Measurements from ENCODE around the gene PTPRN2.

DNA sequence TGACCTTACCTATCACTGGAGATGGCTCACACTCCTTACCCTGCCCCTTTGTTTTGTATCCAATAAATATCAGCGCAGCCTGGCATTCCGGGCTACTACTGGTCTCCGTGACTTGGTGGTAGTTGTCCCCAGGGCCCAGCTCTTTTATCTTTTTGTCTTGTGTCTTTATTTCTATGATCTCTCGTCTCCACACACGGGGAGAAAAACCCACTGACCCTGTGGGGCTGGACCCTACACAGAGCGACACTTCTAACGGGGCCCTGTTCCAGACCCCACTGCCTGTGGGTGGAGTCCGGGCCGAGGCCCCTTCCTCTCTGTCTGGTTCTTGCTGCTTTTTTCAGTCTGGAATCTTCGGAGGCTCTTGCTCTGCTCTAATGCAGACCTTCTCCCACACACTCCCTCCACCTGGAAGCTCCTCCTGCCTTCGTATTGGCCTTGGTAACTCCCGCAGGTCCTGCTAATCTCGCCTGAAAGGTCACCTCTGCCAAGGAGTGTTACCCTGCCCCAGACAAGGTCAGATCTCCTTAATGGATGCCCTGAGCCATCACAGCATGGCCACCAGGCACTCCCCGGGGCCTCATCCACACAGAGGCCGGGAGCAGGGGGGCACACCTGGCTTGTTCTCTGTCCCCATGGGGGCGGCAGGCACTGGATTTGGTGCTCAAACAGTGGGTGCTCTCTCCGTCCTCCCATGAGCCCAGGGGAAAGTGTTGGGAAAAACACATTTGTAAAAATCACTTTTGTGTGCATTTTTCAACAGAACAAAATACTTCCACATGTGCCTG is 531.7 kb downstream of the PTPRN2 start:
- TF ChIP-seq RCOR1 (IDR thresholded peaks at IDR 0.05; ENCODE audit: low read length) (no peak), RAD21 (IDR thresholded peaks at IDR 0.05; ENCODE audit: low read length) (no peak), GATA2 (CRISPR knock-in tag; IDR thresholded peaks at IDR 0.05) (no peak), YY1 (IDR thresholded peaks at IDR 0.05; ENCODE audit: low read depth) (no peak), TCF12 (IDR thresholded peaks at IDR 0.05) (no peak), FOSL2 (IDR thresholded peaks at IDR 0.05; ENCODE audit: borderline replicate concordance, low read depth) (no peak), POLR2AphosphoS5 (IDR thresholded peaks at IDR 0.05; ENCODE audit: low read depth, low read length) (no peak), GABPA (IDR thresholded peaks at IDR 0.05; ENCODE audit: low read depth) (no peak)
- TF ChIP-seq, protein P1, sequence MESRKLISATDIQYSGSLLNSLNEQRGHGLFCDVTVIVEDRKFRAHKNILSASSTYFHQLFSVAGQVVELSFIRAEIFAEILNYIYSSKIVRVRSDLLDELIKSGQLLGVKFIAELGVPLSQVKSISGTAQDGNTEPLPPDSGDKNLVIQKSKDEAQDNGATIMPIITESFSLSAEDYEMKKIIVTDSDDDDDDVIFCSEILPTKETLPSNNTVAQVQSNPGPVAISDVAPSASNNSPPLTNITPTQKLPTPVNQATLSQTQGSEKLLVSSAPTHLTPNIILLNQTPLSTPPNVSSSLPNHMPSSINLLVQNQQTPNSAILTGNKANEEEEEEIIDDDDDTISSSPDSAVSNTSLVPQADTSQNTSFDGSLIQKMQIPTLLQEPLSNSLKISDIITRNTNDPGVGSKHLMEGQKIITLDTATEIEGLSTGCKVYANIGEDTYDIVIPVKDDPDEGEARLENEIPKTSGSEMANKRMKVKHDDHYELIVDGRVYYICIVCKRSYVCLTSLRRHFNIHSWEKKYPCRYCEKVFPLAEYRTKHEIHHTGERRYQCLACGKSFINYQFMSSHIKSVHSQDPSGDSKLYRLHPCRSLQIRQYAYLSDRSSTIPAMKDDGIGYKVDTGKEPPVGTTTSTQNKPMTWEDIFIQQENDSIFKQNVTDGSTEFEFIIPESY (IDR thresholded peaks at IDR 0.05; ENCODE audit: borderline replicate concordance, low read depth), result no peak
- TF ChIP-seq, protein P2, sequence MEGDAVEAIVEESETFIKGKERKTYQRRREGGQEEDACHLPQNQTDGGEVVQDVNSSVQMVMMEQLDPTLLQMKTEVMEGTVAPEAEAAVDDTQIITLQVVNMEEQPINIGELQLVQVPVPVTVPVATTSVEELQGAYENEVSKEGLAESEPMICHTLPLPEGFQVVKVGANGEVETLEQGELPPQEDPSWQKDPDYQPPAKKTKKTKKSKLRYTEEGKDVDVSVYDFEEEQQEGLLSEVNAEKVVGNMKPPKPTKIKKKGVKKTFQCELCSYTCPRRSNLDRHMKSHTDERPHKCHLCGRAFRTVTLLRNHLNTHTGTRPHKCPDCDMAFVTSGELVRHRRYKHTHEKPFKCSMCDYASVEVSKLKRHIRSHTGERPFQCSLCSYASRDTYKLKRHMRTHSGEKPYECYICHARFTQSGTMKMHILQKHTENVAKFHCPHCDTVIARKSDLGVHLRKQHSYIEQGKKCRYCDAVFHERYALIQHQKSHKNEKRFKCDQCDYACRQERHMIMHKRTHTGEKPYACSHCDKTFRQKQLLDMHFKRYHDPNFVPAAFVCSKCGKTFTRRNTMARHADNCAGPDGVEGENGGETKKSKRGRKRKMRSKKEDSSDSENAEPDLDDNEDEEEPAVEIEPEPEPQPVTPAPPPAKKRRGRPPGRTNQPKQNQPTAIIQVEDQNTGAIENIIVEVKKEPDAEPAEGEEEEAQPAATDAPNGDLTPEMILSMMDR (IDR thresholded peaks at IDR 0.05), result no peak
- TF ChIP-seq, protein P3, sequence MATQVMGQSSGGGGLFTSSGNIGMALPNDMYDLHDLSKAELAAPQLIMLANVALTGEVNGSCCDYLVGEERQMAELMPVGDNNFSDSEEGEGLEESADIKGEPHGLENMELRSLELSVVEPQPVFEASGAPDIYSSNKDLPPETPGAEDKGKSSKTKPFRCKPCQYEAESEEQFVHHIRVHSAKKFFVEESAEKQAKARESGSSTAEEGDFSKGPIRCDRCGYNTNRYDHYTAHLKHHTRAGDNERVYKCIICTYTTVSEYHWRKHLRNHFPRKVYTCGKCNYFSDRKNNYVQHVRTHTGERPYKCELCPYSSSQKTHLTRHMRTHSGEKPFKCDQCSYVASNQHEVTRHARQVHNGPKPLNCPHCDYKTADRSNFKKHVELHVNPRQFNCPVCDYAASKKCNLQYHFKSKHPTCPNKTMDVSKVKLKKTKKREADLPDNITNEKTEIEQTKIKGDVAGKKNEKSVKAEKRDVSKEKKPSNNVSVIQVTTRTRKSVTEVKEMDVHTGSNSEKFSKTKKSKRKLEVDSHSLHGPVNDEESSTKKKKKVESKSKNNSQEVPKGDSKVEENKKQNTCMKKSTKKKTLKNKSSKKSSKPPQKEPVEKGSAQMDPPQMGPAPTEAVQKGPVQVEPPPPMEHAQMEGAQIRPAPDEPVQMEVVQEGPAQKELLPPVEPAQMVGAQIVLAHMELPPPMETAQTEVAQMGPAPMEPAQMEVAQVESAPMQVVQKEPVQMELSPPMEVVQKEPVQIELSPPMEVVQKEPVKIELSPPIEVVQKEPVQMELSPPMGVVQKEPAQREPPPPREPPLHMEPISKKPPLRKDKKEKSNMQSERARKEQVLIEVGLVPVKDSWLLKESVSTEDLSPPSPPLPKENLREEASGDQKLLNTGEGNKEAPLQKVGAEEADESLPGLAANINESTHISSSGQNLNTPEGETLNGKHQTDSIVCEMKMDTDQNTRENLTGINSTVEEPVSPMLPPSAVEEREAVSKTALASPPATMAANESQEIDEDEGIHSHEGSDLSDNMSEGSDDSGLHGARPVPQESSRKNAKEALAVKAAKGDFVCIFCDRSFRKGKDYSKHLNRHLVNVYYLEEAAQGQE (IDR thresholded peaks at IDR 0.05; ENCODE audit: low read depth, low read length), result no peak
